ENCODE results near the gene SLC23A1. TPM values are rescaled to one million over a fixed set of nuclear protein-coding genes. Genes with fewer than 3 reads are reported as not detected.

The SLC23A1 gene
- total and polyA plus RNA-seq, 4 donors = 0.30 to 4.4 (median 0.79) TPM

GRCh38 chr5:139343476-139343875, 39.6 kb downstream of the SLC23A1 start:
- H3K27me3 ChIP-seq (ENCODE audit: control insufficient read depth in 3 of 3, insufficient read depth in 3 of 3, low read length in 2 of 3) = no peaks in the 10 kb centered on the region
- ATAC-seq (ENCODE audit: insufficient read depth, low FRiP score) (no peak), DNase-seq (no peak)
- H3K9ac ChIP-seq (ENCODE audit: insufficient read depth in 1 of 2, low read length in 2 of 2) = peak overlapping the region in 1 of 2 donors; percentile 99
- H3K9me3 ChIP-seq (ENCODE audit: control insufficient read depth in 4 of 4, insufficient read depth in 3 of 4, low read length in 3 of 4) = no peaks in the 10 kb centered on the region
- no peak overlapping the region for H3K27ac ChIP-seq (ENCODE audit: low read depth in 1 of 2, low read length in 1 of 2)
- peaks cover 0 to 26% (median 4%) of the 10 kb centered on the region in 5 donors for H3K4me1 ChIP-seq (ENCODE audit: control insufficient read depth in 5 of 5, insufficient read depth in 5 of 5, low read length in 5 of 5)
- no peak overlapping the region for H3K4me3 ChIP-seq
- TF ChIP-seq CTCF (IDR thresholded peaks at IDR 0.05; ENCODE audit: control extremely low read depth, extremely low read depth) = no peak
- H3K36me3 ChIP-seq (ENCODE audit: control insufficient read depth in 4 of 4, insufficient read depth in 4 of 4, low read length in 4 of 4) = peaks cover 0 to 9% (median 7%) of the 10 kb centered on the region in 4 donors
- 81 to 85% methylated on average over 9 of the region's 9 CpGs for WGBS, 2 donors

GRCh38 chr5:139342423-139342723, 40.7 kb downstream of the SLC23A1 start:
- ATAC-seq (ENCODE audit: insufficient read depth, low FRiP score) = no peak
- H3K4me3 ChIP-seq = peak overlapping the region; percentile 96
- WGBS, 2 donors = 0% methylated on average over 16 of the region's 16 CpGs
- peak overlapping the region; percentile 99 for H3K9ac ChIP-seq (ENCODE audit: insufficient read depth in 1 of 2, low read length in 2 of 2)
- H3K9me3 ChIP-seq (ENCODE audit: control insufficient read depth in 4 of 4, insufficient read depth in 3 of 4, low read length in 3 of 4) = no peaks in the 10 kb centered on the region
- peaks cover 0 to 9% (median 6%) of the 10 kb centered on the region in 4 donors for H3K36me3 ChIP-seq (ENCODE audit: control insufficient read depth in 4 of 4, insufficient read depth in 4 of 4, low read length in 4 of 4)
- TF ChIP-seq CTCF (IDR thresholded peaks at IDR 0.05; ENCODE audit: control extremely low read depth, extremely low read depth) = no peak
- peaks cover 0 to 26% (median 4%) of the 10 kb centered on the region in 5 donors for H3K4me1 ChIP-seq (ENCODE audit: control insufficient read depth in 5 of 5, insufficient read depth in 5 of 5, low read length in 5 of 5)
- no peaks in the 10 kb centered on the region for H3K27me3 ChIP-seq (ENCODE audit: control insufficient read depth in 3 of 3, insufficient read depth in 3 of 3, low read length in 2 of 3)
- DNase-seq = no peak
- H3K27ac ChIP-seq (ENCODE audit: low read depth in 1 of 2, low read length in 1 of 2) = peak overlapping the region; percentile 96 to 100

- H3K36me3 ChIP-seq (ENCODE audit: control insufficient read depth in 4 of 4, insufficient read depth in 4 of 4, low read length in 4 of 4) = peaks cover 0 to 9% (median 6%) of the 10 kb centered on the region in 4 donors
- H3K9me3 ChIP-seq (ENCODE audit: control insufficient read depth in 4 of 4, insufficient read depth in 3 of 4, low read length in 3 of 4) = no peaks in the 10 kb centered on the region
- H3K4me3 ChIP-seq = peak within 1 kb of the TSS; percentile 96
- DNase-seq = peak; percentile 98 to 99 (median 99)
- WGBS, 2 donors = 0 to 1% methylated on average over 66 of the region's 66 CpGs
- H3K27me3 ChIP-seq (ENCODE audit: control insufficient read depth in 3 of 3, insufficient read depth in 3 of 3, low read length in 2 of 3) = no peaks in the 10 kb centered on the region
- H3K9ac ChIP-seq (ENCODE audit: insufficient read depth in 1 of 2, low read length in 2 of 2) = peak within 1 kb of the TSS; percentile 99
- H3K27ac ChIP-seq (ENCODE audit: low read depth in 1 of 2, low read length in 1 of 2) = peak within 1 kb of the TSS; percentile 96 to 100
- peak; percentile 97 for ATAC-seq (ENCODE audit: insufficient read depth, low FRiP score)
- H3K4me1 ChIP-seq (ENCODE audit: control insufficient read depth in 5 of 5, insufficient read depth in 5 of 5, low read length in 5 of 5) = peaks cover 0 to 26% (median 4%) of the 10 kb centered on the region in 5 donors
- peak; percentile 72 for TF ChIP-seq CTCF (IDR thresholded peaks at IDR 0.05; ENCODE audit: control extremely low read depth, extremely low read depth)
Observed at GRCh38 chr5:139341689-139342422, 41.2 kb downstream of the SLC23A1 start, which contains the start of gene PAIP2. PAIP2 (plus strand) TSS chr5:139341854; CDS start chr5:139363785, 21,931 bp downstream.
